Activated naive CD4-positive, alpha-beta T cell (primary cell): Measurements from ENCODE around the gene CHEK2.
"Not testable (repeated sequence)": the region's sequence is repeated elsewhere in the genome, so short reads cannot be mapped to it uniquely, and the experiment has no call there.

Experiments used
- DNase-seq, 4 experiments: peaks; one replicate each; lab custom pipeline; 2025; lab: John Stamatoyannopoulos, UW

Gene CHEK2

DNA sequence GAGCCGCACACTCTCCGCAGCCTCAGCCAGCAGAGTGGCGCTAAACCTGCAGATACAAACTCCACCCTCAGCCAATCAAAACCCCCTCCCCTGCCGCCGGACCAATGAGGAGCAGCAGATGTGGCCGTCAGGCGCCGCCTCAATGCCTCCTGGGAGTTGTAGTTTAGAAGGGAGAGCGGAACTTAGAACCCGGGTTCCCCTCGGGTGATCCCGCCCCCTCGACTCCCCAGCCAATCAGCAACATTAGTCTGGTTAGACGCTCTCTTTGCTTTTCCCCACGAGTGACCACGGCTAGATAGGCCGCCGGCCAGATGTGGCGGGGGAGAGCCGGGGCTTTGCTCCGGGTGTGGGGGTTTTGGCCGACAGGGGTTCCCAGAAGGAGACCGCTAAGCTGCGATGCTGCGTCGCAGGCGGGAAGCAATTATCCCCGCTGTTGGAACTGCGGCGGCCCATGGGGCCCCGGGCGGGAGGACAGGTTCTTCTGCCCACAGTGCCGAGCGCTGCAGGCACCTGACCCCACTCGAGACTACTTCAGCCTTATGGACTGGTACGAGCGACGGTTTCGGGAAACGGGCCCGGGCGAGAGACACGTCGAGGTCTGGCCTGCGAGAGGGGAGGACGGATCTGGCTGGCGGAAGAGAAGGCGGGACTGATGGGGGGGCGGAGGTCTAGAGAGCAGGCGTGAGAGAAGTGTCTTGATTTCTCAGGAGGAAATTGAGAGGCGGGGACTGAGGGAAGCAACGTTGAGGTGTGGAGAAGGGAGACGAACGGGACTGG is at the start of gene CHEK2, which contains the start of gene HSCB:
TSS of gene CHEK2 (minus strand) at position 36 of the 777 bp plus-strand sequence. CDS start 7,099 bp downstream, outside the sequence.
TSS of gene HSCB (plus strand) at position 255 of the 777 bp plus-strand sequence. CDS start at position 312, 57 bp downstream.
- DNase-seq = peak; percentile 85 to 92 (median 88)

DNA sequence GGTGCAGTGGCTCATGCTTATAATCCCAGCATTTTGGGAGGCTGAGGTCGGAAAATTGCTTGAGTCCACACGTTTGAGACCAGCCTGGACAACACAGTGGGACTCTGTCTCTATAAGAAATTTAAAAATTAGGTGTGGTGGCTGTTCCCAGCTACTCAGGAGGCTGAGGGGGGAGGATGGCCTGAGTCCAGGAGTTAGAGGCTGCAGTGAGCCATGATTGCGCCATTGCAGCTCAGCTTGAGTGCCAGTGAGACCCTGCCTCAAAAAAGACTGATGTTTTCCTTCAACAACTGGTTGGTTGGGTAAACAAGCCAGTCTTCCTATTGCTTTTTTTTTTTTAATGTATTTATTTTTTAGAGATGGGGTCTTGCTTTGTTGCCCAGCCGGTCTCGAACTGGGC is 49.5 kb upstream of the CHEK2 start:
- no peak for DNase-seq

DNA sequence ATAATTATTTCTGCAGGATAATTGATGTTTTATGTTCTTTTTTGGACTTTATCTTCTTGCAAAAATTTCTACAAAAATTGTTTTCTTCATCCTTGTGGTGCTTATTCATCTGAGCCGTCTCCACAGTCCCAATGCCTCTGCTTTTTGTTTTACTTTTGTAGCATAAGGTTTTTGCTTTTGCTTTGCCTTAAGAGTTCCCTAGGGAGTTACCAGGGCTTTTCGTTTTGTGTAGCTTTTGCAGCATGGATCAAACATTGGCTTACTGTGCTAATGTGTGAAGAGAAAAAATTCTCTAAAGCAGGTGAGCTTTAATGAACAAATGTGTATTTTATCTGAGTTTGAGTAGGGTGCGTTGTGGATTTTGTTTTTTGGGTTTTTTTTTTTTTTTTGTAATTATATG is 47.0 kb upstream of the CHEK2 start:
- no peak for DNase-seq

DNA sequence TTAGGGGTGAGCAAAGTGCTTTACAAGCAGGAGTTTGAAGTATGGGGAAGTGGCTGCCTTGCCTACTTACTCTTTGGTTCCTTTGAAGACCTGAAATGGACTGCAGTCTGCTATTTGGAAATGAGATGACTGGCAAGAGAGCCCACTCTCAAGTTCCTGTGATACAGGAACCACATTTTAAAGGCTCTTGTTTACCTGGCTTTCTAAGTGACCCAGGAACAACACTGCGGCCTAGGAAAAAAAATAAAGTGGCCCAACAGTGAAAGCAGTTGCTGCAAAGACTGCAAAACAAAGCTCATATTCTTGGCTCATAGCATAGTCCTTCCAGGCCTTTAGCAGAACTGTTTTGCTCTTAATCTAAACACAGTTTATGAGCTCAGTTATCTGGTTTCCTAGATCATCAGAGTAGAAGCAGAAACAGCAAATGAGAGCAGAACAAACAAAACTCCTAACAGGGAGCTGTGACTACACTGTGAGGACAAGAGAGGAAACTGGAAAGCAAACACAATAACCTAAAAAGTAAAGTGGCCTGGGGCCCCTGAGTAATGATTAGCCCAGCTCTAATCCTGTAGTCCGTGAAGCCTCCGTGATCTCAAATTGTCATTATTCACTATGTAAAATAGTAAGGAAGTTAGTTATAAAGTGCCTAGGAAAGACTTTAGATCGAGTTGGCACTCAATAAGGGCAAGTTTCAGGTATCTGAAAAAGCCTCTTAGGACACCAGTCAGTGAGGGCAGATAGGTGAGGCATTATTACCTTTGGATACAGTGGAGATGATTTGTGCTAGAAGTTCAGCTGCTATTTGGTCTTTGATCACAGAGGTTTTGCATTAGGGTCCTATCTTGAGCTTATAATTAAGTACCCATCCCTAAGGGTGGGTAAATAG is 42.4 kb upstream of the CHEK2 start:
- no peak for DNase-seq

DNA sequence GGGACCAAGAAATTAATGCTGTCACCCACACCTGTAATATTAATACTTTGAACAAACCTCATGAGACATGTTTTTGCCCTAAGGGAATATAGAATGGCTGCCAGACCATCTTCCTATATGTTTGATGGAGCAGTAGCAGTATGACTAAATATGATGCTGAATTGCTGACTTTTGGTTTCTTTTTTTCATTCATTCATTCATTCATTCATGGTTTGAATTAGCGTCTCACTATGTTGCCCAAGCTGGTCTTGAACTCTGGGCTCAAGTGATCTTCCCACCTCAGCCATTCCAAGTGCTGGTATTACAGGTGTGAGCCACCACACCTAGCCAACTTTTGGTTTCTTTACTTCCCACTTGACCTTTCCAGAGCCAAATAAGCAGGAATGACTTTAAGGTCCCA is 38.7 kb upstream of the CHEK2 start:
- DNase-seq = no peak

DNA sequence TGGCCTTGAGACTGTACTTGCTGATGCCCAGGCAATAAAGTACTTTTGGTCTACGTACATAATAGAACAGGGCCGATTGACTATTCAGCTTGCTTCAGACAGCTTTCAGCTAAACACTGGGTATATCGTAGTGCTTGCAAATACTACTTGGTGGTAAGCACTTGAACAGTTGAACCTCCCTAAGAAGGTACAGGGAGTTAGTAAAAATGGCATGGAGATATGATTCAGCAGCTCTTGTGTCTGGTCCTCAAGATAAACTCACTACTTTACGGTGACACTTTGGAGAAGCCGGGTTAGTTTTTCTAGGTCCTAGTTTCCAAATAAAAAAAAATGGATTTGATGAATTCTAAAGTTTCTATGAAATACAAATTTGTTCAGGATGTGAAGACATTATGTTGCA is 38.2 kb upstream of the CHEK2 start:
- no peak for DNase-seq

DNA sequence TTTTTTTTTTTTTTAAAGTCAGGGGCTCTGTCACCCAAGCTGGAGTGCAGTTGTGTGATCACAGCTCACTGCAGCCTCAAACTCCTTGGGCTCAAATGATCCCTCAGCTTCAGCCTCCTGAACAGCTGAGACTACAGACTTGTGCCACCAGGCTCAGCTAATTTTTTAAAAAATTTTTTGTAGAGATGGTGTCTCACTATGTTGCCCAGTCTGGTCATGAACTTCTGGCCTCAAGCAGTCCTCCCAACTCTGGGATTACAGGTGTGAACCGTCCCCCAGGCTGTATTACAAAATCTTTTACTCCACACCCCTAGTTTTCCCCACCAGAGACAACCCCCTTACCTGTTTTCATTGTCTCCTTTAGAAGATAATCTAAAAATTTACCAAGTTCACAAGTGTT is 32.8 kb upstream of the CHEK2 start:
- no peak for DNase-seq

DNA sequence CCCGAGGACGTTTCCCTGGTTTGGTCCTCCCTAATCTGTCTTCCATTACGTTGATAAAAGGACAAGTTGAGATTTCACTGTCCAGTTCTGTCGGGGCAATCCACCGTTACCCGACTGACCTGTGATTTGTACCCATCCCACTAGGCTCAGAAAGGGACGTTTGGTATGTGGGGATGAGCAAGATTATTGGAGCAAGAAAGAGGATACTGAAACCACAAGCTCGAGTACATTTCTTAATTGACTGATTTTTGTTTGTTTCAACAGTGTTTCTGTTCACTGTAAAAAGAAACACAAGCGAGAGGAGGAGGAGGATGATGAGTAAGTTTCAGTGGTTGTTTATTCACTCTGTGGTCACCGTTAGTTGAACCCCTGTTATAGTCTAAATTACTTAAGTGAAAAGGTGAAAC is 31.8 kb upstream of the CHEK2 start:
- no peak for DNase-seq

DNA sequence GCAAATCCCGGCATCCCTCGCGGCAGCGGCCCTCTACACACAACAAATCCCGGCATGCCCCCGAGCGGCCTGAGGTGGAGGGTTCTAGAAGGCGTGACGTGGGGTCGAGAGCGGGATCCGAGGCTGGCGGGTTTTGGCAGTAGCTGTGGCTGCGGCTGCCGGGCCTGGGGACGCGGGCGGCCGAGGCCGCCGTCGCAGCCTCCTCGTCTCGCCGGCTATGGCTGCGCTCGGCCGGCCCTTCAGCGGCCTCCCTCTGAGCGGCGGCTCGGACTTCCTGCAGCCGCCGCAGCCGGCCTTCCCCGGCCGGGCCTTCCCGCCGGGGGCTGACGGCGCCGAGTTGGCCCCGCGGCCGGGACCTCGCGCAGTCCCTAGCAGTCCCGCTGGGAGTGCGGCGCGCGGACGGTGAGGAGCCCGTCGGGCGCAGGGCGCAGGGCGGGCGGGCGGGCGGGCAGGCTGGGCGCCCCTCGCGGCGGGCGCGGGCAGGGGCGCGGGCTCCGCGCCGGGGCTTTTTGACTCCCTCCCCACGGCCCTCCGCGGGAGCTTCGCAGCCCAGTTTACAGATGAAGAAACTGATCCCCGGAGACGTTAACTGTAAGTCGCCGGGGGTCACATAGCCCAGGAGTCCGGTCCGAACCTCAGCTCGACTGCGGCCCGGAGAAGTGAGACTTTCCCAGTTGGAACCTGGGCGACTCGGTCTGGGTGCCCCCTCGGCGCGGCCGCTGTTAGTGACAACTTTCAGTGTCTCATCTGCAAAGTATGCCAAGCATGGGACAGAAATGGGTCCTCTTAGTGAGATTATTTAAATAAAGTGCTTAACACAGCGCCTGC is 31.2 kb upstream of the CHEK2 start, which contains the start of gene CCDC117:
TSS of gene CCDC117 (plus strand) at position 63 of the 828 bp plus-strand sequence. CDS start at position 218, 155 bp downstream.
- peak; percentile 77 to 88 (median 83) for DNase-seq

DNA sequence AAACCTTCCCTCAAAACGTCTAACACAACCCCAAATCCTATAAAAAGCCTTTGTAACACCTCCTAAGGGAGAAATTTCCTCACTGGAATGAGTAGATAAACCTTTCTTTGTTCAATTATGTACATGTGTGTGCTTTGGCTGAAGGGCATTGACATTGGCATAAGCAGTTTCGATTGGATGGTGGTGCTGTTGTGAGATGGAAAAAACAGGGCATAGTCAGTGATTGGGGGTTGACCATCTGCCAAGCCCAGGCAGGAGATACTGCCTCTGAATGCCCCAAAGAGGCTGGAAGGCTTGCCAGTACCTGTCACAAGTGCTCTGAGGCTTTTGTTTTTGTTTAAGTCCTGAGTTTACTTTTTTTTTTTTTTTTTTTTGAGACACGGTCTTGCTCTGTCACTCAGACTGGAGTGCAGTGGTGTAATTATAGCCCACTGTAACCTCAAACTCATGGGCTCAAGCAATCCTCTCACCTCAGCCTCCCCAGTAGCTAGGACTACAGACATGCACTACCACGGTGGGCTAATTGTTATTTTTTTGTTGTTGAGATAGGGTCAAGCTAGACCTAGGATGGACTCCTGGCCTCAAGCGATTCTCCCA is 29.7 kb upstream of the CHEK2 start:
- DNase-seq = no peak

DNA sequence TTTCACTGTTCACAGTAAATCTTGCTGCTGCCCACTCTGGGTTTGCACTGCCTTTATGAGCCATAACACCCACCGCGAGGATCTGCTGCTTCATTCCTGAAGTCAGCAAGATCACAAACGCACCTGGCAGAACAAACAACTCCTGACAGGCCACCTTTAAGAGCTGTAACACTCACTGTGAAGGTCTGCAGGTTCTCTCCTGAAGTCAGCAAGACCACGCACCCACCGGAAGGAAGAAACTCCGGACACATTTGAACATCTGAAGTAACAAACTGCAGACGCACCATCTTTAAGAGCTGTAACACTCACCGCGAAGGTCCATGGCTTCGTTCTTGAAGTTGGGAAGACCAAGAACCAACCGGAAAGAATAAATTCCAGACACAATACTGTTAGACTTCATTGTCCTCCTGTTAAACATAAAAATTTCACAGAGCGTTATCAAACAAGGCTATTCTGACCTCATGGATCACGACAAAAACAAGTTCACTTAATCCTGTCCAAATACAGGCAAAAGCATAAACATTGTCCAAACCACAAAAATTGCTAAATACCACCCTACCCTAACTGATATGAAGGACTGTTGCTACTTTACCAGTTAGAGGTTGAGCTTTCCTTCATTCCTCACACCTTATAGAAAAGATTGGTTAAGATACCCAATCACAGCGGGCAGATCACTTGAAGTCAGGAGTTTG is 27.9 kb upstream of the CHEK2 start:
- DNase-seq = no peak

DNA sequence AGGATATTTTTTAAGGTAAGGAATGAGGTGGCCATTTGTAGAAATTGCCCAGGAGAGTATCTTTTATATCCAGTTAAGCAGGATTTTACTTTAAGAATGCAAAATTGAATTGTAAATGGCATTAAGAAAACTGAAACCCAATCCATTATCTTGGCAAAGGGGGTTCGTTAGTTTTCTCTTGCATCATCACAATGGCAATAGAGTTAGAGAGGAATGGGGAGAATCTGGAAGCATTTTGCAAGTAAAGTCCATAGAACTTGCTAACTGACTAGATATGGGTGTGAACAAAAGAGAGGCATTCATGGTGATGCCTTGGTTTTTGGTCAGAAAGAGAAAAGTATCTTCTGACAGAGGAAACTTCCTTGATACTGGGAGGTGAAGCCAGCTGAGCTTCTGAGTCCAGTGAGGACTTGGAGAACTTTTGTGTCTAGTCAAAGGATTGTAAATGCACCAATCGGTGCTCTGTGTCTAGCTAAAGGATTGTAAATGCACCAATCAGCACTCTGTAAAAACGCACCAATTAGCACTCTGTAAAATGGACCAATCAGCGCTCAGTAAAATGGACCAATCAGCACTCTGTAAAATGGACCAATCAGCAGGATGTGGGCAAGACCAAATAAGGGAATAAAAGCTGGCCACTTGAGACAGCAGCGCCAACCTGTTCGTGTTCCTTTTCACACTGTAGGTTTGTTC is 27.2 kb upstream of the CHEK2 start:
- DNase-seq = no peak

DNA sequence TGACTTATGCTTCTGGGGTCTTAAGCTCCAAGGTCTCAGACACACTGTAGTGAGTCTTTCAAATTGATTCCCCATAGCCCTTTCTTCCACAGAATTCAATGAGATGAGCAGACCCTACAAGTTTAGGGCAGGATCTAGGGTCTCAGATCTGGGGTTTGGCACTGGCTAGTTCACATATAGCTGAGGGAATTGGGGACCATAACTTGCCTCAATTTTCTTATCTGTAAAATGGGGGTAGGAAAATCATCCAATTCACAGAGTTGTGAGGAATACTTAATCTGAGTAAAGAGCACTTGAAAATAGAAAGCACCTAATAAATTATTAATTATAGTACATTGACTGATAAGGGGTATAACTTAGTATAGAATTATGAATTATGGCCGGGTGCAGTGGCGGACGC is 25.0 kb upstream of the CHEK2 start:
- DNase-seq = no peak

DNA sequence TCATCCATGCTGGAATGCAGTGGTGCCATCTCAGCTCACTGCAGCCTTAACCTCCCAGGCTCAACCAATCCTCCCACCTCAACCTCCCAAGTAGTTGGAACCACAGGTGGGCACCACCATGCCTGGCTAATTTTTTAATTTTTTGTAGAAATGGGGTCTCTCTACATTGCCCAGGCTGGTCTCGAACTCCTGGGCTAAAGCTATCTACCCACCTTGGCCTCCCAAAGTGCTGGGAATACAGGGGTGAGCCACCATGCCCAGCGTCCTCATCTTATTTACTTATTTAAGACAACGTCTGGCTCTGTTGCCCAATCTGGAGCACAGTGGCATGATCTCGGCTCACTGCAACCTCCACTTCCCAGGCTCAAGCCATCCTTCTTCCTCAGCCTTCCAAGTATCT is 20.4 kb upstream of the CHEK2 start:
- DNase-seq = not testable (repeated sequence)

DNA sequence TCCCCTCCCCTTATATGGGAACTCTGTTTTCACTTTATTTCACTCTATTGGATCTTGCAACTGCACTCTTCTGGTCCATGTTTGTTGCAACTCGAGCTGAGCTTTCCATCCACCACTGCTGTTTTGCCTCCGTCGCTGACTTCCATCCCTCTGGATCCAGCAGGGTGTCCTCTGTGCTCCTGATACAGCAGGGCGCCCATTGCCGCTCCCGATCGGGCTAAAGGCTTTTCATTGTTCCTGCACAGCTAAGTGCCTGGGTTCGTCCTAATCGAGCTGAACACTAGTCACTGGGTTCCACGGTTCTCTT is 19.8 kb upstream of the CHEK2 start:
- no peak for DNase-seq

DNA sequence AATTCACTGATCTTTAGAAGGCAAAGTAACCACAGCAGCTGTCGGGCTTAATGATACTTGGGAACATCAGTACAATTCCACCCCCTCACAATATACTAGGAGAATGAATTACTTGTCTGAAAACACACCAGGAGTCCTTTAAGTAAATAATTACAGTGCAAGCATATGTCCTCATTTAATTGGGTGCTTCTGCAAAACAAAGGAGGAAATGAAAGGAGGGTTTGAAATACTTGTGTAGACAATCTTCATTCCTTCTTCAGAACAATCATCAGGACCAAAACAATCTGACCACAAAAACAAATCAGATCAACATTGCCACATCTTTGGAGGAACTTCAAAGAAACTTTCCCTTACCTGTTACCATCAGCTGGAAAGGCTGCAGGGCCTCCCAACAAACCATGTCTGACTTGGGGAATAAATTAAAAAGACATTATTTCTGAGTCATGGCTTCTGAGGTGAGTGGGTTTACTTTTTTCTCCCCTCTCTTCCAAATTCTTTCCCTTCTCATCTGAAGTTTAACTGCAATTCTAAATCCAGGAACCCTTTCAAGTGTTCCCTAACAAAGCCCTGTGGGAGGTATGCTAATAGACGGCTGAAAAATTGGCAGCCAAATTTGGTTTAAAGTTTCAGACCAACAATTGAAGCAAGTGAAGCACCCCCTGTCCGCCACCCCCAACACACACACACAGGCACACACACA is 18.4 kb upstream of the CHEK2 start:
- no peak for DNase-seq

DNA sequence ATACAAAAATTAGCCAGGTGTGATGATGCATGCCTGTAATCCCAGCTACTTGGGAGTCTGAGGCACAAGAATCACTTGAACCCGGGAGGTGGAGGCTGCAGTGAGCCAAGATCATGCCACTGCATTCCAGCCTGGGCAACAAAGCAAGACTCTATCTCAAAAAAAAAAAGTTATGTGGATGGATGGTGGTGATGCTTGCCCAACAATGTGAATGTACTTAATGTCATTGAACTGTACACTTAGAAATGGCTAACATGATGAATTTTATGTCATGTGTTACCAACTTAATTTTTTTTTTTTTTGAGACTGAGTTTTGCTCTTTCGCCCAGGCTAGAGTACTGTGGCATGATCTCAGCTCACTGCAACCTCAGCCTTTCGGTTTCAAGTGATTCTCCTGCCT is 12.9 kb upstream of the CHEK2 start:
- DNase-seq = not testable (repeated sequence)

DNA sequence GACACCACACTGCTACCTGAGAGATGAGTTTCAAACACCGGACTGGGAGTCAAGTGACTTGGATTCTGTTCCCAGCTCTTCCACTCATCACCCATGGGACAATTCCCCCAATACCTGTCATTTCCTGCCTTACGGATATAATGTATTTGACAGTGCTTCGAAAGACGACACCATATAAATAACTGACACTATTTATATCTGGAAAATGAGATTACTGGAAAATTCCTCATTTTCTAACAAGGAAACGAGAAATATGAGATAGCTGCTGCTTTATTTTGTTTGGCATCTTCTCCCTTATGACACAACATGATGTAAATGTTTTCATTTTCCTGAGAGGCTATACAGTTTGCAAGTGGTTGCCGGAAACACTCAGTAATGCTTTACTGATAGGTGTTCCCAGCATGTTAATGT is 8.9 kb upstream of the CHEK2 start:
- no peak for DNase-seq

DNA sequence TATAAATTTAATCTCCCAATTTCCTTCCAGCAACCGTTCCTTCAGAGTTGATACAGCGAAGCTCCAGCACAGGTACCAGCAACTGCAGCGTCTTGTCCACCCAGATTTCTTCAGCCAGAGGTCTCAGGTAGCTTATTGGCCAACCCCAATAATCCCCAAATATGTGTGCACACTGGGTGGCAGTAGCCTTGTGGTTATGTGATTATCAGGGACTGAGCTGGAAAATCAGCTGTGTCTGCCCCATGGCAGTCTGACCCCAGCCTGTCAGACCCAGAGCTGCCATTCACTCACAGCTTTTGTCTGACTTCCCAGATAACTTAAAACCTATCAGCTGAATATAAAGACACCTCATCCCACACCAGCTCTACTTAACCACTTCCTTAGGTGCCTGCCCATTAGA is 2.2 kb upstream of the CHEK2 start:
- no peak for DNase-seq

DNA sequence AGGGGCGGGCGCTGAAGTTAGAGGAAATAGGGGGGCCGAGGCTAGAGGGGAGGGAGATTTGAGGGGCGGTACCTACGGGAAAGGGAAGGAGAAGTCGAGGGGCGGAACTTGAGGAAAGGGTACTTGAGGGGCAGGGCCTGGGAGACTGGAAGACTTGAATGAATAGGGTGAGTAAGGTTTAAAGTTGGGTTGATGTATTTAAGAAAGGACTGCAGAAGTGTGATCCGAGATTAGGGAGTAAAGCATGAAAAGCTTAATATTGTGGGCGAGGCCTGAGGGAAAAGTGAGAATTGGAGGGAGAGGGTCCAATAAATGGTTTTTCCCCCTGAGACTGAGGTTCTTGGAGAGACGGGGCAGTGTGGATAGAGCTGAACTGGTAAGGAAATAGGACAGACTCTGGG is 942 bp upstream of the CHEK2 start:
- no peak for DNase-seq
